HG03159 (cell line): ENCODE measurements around the gene PNPLA2.

ENCODE experiments used
- ATAC-seq: cut with Tn5 transposase; IDR thresholded peaks from one replicate; pipeline ENCODE4 v1.9.1; 2021; ENCODE audit warnings: mild to moderate bottlenecking, moderate library complexity; ENCODE audit not compliant: unreplicated experiment

Gene PNPLA2

DNA sequence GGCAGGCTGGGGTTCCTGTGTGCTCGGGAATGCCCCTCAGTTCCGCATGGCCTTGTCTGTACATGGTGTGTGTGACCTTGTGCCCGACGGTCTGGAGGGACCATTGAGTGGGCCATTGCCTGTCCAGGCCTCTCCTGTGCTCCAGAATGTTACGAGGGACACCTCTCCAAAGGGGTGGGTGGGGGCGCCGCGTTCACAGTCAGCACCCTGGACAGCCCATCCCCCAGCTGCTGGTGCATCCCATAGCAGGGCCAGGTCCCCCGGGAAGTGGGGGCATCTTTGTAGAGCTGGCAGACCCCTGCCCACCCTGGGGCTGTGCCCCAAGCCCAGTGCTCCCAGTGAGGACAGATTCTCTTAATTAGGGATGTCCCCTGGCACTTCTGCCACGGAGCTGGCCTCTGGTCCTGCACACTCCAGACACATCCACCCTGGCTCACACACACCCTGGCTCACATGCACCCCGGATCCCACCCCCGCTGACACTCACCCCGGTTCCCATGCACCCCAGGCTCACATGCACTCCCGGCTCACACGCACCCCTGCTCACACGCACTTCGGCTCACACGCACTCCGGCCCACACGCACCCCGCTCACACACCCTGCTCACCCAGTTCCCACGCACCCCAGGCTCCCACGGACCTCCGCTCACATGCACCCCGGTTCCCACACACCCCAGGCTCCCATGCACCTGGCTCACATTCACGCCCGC is 39.5 kb downstream of the PNPLA2 start:
- ATAC-seq = no peak

GRCh38 chr11:858762-859339 is 40.1 kb downstream of the PNPLA2 start:
- ATAC-seq = no peak

DNA sequence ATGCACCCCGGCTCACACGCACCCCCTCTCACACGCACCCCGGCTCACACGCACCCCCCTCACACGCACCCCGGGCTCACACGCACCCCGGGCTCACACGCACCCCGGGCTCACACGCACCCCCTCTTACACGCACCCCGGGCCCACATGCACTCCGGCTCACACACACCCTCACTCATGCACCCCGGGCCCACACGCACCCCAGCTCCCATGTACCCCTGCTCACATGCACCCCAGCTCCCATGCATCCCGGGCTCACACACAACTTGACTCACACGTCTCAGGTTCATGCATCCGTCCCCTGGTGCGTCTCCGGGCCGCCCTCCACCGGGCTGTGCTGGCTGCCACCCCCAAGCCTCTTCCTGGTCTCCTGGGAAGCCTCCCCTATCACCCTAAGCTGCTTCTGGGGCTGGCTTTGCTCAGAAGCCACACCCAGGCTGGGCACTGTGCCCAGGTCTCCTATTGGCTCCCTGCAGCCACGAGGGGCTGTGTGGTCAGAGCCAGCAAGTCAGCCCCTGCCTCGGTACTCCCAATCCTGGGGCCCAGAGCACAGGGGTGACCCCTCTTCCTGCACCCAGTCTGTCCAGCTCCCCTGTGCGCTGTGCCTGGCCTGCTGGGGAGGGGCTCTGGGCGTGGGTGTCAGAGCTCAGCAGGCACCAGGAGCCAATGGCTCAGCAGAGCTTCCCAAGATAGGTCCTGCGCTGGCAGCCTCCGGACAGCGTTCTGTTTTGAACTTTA is 40.8 kb downstream of the PNPLA2 start:
- no peak for ATAC-seq

DNA sequence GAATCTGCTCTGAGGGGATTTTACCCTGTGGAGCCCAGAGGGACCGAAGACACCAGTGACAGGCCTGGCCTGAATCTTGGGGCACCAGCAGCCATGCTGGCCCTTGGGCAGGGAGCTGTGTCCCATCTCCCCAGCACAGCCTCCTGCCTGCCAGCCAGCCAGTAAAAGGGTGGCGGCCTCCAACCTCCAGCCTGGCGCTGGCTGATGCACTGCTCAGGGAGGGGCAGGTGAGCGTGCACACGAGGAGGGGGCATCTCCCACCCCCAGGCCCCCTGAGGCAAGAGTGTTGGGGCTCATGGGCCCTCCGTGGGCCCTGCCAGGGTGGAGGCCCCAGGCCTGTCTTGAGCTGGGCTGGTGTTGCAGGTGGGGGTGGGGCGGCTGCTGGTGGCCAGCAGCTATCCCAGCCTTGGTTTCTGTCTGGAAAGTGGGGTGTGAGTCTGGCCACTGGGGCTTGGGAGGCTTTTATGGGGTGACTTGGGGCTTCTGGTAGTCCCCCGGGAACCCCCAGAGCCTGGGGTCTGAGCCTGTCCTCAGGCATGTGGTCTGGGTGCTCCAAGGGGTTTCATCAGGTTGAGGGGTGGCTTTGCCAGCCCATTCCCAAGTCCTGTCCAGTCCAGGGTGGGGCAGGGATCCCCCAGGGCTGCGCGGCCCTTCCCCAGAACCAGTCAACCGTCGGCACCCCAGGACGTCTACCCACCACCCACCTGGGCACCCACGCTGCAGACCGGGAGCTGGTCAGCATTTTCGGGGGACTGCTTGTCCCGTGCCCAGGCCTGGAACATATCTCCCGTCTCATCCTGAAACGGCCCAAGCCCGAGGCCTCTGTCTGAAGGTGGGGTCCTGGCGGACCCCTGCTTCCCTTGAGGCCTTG is 41.8 kb downstream of the PNPLA2 start:
- ATAC-seq = no peak

DNA sequence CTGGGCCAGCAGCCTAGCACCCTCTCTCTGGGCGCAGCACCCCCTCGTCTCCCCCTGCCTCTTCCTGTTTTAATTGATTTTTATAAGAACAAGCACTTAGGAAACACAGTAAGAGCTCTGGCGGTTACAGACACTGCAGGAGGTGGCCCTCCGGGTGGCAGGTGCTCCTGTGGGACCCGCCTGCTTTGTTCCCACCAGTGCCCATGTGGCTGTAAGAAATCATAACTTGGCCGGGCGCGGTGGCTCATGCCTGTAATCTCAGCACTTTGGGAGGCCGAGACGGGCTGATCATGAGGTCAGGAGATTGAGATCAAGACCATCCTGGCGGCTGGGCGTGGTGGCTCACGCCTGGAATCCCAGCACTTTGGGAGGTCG is 42.4 kb downstream of the PNPLA2 start:
- ATAC-seq = no peak

DNA sequence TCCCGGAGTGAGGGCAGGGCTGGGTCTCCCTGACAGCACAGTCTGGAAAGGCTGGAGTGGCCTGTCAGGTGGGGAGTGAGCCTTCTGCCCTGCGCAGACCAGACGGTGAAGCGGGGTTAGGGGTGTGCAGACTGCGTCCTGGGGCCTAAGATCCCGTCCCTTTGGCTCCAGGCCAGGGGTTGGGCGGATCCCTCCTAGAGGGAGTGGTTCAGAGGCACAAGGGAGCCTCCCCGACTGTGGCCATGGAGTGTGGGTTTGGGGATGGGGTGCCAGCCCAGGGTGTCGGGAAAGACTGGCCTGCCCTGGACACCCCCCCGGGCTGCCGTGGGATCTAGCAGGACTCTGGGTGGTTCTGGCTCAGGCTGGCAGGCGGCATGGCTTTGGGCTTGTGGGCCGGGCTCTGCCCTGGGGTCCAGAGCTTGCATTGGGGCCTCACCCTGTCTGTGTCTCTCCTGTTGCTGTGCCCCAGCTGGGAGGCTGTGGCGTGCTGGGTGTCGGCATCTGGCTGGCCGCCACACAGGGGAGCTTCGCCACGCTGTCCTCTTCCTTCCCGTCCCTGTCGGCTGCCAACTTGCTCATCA is 43.5 kb downstream of the PNPLA2 start:
- no peak for ATAC-seq

DNA sequence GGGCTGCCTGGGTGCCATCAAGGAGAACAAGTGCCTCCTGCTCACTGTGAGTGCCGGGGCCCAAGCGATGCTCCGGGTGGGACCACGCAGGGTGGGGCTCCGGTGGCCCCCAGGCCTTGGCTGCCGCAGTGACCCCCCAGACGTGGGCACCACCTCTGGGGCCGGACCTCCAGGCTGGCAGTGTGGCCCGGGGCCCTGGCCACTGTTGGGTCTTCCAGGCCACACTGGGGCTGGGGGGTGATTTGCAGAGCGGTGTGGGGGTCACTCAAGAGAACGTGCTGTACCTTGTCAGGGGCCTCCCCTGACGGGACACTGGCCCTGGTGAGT is 43.9 kb downstream of the PNPLA2 start:
- ATAC-seq = no peak

DNA sequence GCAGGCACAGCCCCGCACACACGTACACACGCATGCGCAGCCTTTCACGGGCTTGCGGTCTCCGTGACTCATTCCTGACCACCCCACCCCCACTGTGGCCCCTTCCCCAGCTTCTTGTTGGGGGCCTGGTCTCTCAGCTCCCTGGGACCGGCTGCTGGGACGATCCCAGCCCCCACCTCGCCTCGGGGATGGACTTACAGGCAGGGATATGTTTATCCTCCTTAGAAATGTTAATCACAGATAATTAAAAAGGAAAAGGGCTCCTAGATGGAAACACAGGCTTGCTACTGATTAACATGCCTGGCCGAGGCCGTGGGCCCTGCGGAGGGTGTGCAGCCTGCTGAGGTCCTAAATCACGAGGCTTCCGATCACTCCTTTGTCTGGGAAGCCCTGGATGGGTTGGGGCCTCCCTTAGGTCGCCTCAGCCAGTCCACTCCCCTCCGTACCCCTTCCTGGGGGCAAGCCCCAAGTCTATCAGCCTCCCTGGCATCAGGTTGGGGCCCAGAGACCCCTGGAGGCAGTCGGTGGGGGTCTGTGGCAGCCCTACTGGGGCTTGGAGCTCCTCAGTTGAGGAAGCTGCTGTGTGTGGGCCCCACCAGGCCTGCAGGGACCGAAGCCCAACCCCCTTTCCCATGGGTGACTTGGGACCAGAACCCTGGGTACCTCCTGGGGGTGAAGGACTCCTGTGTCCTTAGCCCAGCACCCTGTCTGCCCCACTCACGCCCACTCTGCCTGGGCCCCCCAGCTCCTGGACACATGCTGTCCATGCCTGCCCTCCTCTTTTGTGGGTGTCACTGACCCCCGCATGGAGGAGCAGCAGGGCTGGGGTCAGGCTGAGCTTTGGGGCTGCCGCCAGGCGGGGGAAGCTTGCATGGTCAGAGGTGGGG is 44.6 kb downstream of the PNPLA2 start:
- no peak for ATAC-seq

- no peak for ATAC-seq
Observed at GRCh38 chr11:863910-864827, 45.5 kb downstream of the PNPLA2 start.

DNA sequence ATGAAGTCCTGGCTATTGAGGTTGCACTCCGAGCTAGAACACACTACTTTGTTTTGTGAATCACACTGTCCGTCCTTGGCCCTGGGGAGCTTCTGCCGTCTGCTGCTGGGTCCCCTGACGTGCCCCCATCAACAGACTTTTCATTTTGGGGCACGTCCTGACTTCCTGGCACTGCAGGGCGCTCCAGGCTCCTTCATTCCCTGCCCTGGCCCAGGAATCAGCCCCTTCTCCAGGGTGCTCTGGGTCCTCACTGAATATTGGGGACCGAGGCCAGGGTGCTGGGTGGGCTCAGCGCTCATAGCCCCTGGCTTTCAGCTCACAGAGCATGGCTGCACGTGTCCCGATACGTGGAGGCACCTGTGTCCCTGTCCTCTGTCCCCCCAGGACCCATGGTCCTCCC is 46.2 kb downstream of the PNPLA2 start:
- ATAC-seq = no peak

DNA sequence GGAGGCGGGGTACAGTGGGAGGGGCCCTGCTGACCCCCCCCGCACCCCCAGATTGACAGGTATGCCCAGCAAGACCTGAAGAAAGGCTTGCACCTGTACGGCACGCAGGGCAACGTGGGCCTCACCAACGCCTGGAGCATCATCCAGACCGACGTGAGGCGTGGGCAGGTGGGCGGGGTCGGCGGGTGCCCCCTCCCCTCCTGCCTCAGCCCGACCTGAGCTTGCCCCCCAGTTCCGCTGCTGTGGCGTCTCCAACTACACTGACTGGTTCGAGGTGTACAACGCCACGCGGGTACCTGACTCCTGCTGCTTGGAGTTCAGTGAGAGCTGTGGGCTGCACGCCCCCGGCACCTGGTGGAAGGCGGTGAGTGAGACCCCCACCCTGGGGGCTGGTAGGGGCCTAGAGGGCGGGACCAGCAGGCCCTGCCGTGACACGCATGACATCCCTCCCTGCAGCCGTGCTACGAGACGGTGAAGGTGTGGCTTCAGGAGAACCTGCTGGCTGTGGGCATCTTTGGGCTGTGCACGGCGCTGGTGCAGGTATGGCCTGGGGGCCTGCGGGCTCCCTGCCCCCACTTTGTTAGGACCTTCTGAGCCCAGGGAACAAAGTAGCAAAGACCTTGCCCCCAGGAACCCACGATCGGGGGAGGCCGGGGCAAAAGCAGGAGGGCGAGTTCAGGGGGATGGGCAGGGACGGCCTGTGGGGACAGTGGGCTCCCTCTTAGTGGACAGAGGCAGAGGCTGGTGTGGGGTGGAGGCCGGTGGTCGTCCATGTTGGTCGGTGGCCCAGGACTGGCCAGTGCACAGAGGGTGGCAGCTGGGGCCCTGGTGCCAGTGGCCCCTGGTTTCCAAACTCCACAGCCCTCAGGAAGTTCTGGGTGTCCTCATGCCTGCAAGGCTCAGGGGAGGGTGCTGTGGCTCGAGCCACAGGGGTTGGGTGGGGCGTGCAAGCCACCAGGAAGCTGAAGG is 47.0 kb downstream of the PNPLA2 start:
- no peak for ATAC-seq

DNA sequence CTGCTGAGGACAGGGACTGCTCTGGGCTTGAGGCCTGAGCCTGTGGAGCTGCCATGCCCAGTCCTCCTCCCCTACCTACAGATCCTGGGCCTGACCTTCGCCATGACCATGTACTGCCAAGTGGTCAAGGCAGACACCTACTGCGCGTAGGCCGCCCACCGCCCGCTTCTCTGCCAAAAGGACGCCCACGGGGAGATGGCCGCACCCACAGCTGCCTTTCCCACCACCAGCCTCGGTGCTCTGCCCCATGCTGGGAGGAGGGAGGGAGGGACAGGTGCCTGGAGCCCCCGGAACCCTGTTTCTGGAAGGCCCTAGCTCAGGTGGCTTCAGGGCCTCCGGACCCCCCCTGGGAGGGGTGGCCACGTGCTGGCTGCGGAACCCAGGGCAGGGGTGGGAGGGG is 47.8 kb downstream of the PNPLA2 start:
- no peak for ATAC-seq

DNA sequence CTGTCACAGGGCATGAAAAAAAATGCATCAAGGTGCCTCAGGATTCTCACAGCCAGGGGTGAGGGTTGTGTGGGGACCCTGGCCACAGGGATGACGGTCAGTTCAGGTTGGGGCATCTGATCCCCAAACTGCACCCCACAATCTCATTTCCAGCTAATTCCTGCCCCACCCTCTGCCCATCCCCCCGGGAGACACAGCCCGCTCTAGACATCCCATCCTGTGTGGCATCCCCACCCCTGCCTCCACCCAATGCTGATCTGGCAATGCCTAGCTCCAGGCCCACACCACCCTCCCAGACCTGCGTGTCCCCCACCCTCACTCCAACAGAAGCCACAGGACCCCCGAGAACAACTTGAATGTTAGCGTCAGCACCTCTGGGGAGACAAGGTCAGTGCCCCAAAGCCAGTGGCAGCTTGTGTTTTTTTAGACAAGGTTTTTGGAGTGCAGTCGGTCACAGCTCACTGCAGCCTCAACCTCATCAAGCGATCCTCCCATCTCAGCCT is 49.2 kb downstream of the PNPLA2 start:
- ATAC-seq = no peak

- no peak for ATAC-seq
Observed at GRCh38 chr11:868394-868793, 49.7 kb downstream of the PNPLA2 start.

- no peak for ATAC-seq
Observed at GRCh38 chr11:868802-869201, 50.1 kb downstream of the PNPLA2 start.

DNA sequence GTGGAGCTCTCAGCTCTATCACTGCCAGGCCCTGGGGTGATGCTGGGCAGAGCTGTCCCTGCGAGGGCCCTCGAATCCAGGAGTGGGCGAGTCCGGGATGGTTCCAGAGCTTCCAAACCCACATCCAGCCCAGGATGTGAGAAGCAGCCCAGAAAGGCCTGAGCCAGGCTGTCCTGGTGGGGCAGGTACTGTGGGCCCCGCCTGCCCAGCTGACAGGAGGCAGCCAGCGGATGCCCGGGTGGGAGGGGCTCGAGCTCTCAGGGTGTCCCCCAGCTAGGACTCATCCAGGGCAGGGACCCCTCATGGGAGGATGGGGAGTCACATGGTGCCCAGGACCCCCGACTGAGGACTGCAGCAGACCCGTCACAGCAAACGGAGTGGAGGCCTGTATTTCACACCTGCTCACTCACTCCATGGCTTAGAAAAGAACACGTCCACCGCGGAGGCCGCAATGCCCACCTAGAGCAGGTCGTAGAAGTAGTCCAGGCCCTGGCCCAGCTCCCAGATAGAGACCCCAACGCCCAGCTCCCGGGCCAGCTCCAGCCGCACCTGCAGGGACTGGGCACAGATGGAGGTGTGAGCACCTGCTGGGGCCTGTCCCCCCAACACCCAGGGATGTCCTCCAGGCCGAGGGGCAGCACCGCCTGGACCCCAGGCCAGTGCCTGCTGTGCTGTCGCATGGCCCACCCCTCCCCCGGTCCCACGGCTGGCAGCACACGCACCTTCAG is 50.8 kb downstream of the PNPLA2 start:
- ATAC-seq = no peak

DNA sequence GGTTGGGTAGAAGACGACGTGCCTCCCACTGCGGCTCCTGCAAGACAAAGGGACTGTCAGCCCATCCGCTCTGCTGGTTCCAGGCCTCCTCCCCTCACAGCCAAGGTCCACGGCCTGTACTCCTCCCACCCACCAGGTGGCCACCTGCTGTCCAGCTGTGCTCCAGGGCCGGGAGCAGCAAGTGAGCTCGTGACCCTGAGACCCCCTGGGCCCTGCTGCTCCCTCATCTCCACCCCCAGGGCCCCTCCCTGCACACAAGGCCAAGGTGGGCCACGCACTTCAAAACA is 51.4 kb downstream of the PNPLA2 start:
- no peak for ATAC-seq
